HG02981 (cell line): ENCODE measurements around the gene PRDX2.
"Not testable (repeated sequence)": the region's sequence is repeated elsewhere in the genome, so short reads cannot be mapped to it uniquely, and the experiment has no call there.

Experiments used
- ATAC-seq: cut with Tn5 transposase; IDR thresholded peaks from one replicate; pipeline ENCODE4 v1.9.1; 2021; ENCODE audit warnings: mild to moderate bottlenecking, moderate library complexity; ENCODE audit not compliant: unreplicated experiment

Gene PRDX2

DNA sequence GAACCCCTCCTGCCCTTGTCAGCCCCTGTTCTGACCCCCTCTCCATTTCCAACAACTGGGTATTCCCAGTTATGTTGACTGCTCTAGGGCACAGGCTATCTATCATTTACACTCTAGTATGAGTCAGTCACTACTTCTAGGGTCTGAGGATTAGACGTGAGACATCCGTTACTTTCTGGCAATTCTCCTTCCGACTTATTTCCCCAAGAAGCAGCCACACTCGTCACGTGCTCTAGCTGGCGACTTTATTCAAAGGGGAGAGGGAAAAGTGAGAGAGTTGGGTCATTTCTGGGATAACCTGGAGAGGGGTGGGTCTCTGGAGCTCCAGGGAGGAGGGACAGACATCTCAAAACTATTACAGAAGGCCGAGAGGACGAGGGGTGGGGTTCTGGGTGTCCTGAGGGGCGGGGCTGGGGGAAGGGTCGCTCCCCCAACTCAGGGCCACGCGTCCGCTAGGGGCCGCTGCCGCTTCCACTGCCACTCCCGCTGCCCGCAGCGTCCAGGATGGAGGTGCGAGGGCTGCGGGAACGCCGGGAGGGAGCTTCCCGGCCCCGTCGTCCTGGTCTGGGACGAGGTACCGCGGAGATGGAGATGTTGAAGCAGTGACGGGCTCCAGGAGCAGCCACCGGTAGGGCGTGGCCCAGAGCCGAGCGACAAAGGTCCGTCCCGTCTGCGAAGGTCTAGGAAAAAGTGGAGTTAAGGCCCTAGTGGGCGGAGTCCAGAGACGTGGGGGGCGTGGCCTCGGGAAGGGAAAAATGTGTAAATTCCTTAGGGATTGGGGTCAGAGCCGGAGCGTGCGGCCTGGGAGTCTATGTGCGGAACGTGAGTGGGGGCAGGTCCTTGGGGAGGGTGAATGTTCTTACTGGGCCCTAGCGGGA lies 23.9 kb upstream of the PRDX2 start:
- no peak for ATAC-seq

DNA sequence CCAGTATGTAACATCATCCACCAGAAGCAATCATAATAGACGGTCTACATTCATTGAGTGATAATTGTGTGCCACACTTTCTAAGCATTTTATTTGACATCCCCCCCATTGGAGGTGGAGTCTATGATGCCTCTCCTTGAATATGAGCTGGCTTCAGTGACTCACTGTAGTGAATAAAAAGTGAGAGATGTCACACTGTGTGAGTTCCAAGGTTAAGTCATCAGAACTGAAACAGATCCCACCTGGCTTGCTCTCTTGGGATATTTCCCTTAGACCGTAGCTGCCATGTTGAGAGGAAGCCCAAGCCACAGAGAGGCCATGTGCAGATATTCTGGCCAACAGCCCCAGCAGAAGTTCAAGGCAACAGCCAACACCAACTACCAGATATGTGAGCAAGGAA lies 20.2 kb upstream of the PRDX2 start:
- ATAC-seq = no peak

DNA sequence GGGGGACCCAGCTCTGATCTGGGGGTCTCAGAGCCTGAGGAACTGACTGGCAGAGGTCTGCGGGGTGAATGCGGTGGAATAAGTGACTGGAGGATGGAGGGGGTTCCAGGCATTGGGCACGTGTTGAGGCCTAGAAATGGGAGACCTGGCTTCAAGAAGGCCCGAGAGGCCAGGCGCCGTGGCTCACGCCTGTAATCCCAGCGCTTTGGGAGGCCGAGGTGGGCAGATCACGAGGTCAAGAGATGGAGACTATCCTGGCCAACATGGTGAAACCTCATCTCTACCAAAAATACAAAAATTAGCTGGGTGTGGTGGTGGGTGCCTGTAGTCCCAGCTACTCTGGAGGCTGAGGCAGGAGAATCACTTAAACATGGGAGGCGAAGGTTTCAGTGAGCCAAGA lies 16.2 kb upstream of the PRDX2 start:
- ATAC-seq = not testable (repeated sequence)

DNA sequence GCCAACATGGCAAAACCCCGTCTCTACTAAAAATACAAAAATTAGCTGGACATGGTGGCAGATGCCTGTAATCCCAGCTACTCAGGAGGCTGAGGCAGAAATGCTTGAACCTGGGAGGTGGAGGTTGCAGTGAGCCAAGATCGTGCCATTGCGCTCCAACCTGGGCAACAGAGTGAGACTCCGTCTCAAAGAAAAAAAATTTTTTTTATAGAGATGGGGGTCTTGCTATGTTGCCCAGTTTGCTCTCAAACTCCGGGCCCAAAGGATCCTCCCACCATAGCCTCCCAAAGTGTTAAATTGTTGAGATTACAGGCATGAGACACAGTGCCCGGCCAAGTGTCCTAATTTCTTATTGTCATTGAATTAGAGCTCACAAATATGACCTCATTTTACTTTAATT lies 15.6 kb upstream of the PRDX2 start:
- not testable (repeated sequence) for ATAC-seq

DNA sequence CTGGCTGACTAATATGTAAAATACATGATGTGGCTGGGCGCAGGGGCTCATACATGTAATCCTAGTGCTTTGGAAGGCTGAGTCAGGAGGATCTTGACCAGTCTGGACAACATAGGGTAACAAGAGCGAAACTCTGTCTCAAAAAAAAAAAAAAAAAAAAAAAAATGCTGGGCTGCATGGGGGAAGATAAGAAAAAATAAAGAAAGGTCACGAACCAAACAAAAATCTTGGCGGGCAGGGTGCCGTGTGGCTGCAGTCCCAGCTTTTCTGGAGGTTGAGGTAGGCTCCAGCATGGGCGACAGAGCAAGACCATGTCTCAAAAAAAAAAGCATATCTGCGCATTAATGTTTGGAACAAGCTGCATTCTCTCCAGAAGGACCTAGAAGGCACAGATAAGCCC lies 13.5 kb upstream of the PRDX2 start:
- no peak for ATAC-seq

DNA sequence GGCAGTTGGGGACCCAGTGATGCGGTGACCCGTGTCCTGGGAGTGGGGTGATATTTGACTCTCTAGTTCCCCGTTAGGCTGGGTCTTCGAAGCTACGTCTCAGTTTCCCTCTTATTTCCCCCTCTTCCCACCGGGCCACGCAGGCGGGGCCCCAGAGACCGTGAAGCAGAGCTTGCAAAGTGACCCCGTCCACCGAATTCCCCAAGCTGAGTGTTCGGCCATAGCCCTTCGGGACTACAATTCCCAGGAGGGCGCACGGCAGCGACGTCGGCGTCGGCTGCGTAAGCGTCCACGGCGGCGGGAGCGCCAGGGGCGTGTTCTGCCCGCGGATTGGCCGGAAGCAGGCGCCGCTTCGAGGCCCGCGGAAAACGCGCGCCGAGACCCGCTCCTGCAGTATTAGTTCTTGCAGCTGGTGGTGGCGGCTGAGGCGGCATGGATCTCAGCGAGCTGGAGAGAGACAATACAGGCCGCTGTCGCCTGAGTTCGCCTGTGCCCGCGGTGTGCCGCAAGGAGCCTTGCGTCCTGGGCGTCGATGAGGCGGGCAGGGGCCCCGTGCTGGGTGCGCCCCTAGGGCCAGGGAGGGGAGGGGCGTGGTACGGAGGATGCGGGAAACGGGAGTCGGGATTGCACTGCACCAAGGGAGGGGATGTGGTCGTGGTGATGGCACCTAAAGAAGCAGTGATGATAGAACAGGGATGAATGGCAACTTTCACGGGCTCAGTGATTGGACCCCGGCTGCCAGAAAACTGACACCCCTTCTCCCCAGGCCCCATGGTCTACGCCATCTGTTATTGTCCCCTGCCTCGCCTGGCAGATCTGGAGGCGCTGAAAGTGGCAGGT lies 4.9 kb upstream of the PRDX2 start, which contains the start of gene RNASEH2A:
RNASEH2A (plus strand) TSS at position 343 of the 840 bp plus-strand sequence; CDS start at position 433, 90 bp downstream.
- no peak for ATAC-seq

DNA sequence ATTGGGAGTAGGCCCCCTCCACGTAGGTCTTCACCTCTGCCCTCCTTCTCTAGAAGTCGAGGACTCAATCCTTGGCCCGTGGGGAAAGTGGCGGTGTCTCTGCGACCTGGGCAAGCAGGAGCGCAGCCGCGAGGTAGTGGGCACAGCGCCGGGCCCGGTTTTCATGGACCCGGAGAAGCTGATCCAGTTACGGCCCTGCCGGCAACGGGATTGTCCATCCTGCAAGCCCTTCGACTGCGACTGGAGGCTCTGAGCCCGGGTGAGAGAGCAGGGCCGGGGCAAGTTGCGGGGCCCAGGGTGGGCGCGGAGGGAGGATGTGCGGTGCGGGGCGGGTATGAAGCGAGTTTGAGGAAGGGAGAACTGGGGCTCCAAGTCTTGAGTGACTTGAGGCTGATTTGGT lies 2.5 kb upstream of the PRDX2 start:
- ATAC-seq = no peak

DNA sequence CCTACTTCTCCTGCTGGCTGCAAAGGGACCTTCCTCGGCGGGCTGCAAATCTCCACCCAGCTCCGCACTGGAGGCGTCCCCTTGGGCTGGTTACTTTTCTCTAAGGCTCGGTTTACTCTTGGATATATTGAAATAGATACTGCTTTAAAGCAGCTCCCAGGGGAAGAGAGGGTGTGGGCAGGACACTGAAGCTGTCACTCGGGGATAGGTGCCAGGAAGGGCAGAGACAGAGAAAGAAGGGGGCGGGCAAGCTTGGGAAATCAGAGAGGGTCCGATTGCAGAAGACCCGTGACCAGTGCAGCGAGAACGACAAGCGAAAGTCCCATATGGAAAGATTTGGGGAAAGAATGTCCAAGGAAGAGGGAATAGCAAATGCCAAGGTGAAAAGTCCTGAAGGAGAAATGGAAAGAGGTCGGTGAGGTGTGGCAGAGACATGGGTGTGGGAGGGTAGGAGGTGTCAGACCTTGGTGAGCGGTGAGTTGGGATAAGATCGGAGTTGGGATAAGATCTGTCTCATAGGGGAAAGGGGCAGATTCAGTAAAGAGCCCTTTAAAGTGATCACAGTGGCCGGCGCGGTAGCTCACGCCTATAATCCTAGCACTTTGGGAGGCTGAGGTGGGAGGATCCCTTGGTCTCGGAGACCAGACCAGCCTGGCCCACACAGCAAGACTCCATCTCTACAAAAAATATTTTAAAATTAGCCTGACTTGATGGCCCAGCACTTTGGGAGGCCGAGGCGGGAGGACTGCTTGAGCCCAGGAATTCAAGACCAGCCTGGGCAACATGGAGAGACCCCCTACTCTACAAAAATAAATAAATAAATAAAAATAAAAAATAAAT lies 887 bp upstream of the PRDX2 start:
- ATAC-seq = no peak

DNA sequence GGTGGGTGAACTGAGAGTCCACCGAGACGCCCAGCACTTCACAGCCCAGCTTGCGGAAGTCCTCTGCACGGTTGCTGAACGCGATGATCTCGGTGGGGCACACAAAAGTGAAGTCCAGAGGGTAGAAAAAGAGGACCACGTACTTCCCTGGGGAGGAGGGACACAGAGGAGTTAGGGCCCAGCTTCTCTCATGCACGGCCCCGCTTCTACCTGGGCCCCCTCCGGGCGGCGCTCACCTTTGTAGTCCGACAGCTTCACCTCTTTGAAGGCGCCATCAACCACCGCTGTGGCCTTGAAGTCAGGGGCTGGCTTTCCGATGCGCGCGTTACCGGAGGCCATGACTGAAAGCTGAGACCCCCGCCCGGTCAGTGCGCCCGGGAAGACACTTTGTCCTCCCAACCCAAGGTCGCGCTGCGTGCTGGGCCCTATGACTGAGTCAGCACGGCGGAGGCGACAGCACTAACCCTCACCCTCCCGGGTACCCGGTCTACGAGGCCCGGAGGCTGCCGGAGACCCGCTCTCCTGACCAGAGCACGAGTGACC lies 606 bp downstream of the PRDX2 start:
- no peak for ATAC-seq

DNA sequence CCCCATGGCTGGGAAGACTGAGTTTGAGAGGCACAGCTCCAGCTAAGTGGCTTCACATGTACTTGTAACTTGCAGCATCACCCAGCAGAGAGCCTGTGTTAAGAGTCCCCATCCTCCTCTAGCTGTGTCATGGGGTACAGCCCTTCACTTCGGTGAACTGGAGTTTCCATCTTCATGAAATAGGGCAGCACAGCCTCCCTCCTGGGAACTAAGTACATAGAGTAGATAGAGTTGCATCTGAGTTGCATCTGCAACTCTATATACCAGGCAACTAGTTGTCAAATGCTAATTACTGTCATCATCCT lies 1.2 kb downstream of the PRDX2 start:
- ATAC-seq = no peak

DNA sequence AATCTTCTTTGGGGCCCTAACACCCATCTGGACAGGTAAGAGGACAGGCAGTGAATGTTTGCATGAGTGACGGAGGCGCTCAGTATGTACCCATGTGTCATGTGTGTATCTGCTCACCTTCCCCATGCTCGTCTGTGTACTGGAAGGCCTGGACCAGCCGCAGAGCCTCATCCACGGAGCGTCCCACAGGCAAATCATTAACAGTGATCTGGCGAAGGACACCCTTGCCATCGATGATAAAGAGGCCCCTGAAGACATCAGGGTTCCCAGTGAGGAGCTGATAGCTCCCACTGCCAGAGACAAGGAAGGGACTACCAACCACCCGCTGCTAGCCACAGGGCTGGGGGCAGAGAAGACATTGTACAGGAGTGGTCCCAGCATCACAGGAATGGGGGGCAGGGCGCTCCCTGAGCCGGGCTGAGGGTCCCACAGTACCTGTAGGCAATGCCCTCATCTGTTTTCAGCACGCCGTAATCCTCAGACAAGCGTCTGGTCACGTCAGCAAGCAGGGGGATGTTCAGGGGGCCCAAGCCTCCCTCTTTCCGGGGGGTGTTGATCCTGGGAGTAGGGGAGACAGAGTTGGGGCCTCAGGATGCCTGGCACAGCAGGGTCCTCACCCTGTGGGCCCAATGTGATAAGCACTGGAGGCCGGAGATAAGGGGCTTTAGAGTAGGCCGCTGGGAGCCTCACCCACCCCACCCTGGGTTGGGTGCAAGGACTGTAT lies 1.7 kb downstream of the PRDX2 start:
- no peak for ATAC-seq

DNA sequence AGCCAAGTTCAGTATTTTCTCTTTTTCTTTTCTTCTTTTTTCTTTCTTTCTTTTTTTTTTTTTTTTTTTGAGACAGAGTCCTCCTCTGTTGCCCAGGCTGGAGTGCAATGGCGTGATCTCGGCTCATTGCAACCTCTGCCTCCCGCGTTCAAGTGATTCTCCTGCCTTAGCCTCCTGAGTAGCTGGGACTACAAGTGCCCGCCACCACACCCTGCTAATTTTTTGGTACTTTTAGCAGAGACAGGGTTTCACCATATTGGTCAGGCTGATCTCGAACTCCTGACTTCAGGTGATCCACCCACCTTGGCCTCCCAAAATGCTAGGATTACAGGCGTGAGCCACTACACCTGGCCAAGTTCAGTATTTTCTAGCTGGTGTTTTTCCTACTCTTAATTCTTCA lies 4.0 kb downstream of the PRDX2 start:
- not testable (repeated sequence) for ATAC-seq

DNA sequence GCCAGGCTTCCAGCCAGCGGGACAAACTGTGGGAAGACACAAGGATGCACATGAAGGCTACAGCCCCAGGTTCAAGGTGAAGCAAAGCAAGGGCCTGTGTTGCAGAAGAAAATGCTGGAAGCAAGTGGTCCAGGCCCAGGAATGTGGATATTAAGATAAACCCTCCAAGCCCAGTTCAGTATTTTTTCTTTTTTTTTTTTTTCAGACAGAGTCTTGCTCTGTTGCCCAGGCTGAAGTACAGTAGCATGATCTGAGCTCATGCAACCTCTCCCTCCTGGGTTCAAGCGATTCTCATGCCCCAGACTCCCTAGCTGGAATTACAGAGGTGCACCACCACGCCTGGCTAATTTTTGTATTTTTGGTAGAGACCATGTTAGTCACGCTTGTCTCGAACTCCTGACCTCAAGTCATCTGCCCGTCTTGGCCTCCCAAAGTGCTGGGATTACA lies 4.4 kb downstream of the PRDX2 start:
- ATAC-seq = no peak

DNA sequence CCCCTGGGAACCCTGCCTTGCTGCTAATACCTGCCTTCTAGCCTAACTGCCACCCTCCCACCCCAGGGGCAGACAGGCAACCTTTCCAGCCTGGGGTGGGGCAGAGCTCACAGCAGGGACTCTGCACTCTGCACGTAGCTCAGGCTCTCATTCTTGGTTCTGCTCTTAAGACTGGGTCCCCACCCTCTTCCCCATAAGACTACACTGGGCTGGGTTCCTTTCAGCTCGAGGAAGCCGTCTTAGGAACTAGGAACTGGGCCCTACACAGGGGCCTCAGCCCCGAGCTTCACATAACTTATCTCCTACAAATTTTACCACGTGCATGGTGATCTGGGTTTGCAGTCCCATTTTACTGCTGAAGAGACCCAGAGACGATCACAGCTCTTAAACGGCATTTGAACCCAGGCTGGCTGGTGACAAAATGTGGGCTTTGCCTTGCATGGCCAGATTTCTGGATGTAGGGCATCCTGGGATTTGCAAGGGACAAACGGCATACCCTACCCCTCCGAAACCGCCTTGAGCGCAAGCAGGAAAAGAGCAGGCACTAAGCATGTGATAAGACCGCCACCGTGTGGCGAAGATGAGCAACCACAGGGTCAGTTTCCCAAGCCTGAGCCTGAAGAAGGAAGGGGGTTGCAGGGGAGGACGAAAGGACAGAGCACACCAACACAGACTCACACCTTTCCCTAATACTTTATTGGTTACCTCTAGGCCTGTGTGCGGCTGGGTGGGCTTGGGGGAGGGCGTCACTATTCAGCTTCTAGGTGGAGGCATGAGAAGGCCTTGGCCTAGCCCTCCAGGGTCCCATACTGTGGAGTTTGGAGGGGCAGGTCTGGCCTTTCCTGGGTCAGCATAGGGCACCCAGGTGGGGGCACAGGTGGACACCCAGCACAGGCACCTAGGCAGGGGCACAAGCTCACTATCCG lies 5.2 kb downstream of the PRDX2 start:
- no peak for ATAC-seq

DNA sequence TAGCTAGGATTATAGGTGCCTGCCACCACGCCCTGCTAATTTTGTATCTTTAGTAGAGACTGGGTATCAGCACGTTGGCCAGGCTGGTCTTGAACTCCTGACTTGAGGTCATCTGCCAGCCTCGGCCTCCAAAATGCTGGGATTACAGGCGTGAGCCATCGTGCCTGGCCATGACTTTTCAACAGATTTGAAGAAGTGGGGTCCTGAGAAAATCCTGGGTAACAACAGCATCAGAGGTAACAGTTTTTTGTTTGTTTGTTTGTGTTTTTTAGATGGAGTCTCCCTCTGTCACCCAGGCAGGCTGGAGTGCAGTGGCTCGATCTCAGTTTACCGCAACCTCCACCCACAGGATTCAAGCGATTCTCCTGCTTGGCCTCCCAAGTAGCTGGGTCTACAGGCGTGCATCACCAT lies 6.6 kb downstream of the PRDX2 start:
- no peak for ATAC-seq

DNA sequence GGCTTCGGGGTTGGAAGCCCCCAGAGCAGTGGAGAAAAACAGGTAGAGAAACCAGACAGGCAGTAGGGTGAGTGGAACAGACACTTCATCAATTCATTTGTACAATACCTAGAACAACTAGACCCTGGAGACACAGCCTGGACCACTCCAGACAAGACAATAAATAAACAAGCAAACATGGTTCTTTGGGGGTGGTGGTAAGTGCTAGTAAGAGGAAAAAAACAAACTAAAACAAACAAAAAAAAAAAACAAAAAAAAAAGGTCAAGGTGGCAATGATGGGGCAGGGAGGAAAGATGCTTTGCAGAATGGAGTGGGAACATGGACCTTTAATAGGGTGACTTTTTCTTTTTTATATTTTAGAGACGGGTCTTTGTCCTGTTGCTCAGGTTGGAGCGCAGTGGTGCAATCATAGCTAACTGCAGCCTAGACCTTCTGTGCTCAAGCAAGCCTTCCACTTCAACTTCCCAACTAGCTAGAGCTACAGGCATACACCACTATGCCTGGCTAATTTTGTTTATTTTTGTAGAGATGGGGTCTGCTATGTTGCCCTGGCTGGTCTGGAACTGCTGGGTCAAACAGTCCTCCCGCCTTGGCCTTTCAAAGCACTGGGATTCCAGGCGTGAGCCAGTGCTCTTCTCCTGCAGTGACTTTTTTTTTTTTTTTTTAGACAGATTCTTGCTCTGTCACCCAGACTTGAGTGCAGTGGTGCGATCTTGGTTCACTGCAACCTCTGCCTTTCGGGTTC lies 7.2 kb downstream of the PRDX2 start:
- no peak for ATAC-seq

DNA sequence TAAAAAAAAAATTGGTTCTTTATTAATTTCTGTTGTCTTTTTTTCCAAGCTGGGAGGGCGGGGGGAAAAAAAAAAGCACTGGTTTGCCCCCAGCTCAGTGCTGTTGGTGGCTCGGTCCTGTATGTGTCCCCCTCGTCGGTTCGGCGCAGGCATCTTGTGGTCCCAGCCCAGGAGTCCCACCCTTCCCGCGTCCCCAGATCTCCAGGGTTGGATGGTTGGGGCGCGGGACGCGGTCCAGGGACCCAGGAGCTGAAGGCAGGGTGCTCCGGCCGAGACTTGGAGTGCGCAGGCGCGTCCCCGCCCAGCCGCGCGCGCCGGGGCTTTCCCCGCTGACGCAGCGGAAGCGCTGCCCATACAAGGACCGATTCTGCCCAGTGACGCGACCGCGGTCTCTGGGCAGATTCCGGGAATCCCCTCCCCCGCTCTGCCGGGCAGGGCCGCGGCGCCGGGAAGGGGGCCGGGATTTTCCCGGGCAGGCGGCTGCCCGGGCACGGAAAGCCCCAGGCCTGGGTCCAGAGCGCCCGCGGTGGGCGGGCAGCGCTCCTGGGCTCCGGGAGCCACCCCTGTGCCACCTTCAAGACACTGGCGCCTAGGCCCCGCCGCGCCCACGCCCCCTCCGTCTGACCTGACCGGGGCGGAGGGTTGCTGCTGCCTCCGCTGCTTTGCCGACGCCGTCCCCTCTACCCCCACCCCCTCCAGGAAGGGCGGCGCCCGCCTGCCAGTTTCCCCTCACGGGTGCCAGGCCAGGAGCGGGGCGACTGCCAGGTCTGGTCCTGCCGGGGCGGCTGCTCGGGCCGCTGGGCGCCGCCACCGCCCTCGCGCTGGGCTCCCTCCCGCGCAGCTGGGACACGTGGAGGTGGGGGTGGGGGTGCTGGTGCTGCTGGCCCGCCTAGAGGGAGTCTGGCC lies 8.1 kb downstream of the PRDX2 start:
- ATAC-seq = no peak
